ENCODE measurements around the gene SVIL. TPM values are rescaled to one million over a fixed set of nuclear protein-coding genes. Genes with fewer than 3 reads are reported as not detected.
"Not testable (repeated sequence)": the region's sequence is repeated elsewhere in the genome, so short reads cannot be mapped to it uniquely, and the experiment has no call there.

The SVIL gene
- total and polyA plus RNA-seq, 4 donors: 30.2 to 119 (median 56.7) TPM

DNA sequence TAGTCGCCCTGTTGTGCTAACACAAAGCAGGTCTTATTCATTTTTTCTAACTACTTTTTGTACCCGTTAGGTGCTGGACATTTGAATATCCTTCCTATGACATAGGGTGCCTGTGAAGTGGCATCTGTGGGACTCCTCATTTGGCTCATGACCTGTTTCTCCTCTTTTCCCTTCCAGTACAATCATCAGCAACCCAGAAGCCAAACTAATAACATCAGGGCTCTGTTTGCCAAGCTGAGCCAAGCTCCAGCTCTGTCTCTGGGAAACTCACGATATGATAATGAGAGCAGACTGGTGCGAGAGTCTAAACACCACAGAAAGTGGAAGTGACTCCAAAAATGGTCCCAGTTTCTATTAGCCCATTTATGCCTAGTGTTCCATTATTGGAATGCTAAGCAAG, 92.0 kb downstream of the SVIL start:
- peaks cover 2% of the 10 kb centered on the region for H3K36me3 ChIP-seq (ENCODE audit: control insufficient read depth, insufficient read depth, low read length)
- WGBS (ENCODE audit: insufficient coverage): 80% methylated on average over 1 of the region's 4 CpGs
- no peak overlapping the region for H3K27ac ChIP-seq (ENCODE audit: low read depth, low read length)
- no peaks in the 10 kb centered on the region for H3K27me3 ChIP-seq (ENCODE audit: control insufficient read depth, insufficient read depth, low read length)
- peaks cover 3% of the 10 kb centered on the region for H3K4me1 ChIP-seq (ENCODE audit: control insufficient read depth, insufficient read depth, low read length)
- DNase-seq (ENCODE audit: low read depth in 4 of 6, low spot score in 6 of 6): no peak
- H3K4me3 ChIP-seq (ENCODE audit: low read depth, low read length): no peak overlapping the region
- no peaks in the 10 kb centered on the region for H3K9me3 ChIP-seq (ENCODE audit: control insufficient read depth, insufficient read depth, low read length)

DNA sequence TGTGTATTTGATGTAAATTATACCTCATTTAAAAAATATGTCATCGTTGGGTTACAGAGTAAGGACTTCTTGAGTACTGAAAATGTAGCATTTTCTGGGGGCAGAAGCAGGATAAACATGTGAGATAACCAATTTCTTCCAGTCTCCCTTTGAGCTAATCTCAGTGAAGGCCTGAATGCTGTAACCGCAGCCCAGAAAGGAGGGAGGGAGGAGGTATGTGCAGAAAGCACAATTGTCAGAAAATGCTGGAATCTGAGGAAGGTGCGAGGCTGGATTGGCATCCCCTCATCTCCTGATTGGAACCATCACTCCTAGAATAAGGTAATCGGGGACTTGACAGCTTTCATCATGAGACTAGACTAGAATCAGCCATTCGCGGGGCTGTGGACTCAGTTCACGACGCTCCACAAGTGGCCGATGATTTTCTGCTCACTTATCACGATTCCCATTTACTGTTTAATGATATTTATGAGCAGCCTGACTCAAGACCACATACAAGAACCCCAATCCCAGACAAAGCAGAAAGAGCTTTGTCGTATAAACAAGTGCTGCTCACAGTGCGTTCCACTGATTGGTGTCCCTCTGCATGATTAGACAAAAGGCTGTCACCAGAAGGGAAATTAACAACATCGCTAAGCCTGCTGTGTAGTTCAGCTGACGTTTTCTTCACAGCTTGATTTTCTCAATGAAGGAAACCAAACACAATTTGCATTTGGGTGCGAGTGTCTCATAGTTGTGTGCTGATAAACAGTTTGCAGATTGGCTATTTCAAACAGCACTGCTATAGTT, 93.2 kb downstream of the SVIL start:
- Histone ChIP-seq H3K27ac (ENCODE audit: low read depth, low read length) (no peak overlapping the region), H3K4me3 (ENCODE audit: low read depth, low read length) (no peak overlapping the region)
- WGBS (ENCODE audit: insufficient coverage): 27% methylated on average over 3 of the region's 15 CpGs

DNA sequence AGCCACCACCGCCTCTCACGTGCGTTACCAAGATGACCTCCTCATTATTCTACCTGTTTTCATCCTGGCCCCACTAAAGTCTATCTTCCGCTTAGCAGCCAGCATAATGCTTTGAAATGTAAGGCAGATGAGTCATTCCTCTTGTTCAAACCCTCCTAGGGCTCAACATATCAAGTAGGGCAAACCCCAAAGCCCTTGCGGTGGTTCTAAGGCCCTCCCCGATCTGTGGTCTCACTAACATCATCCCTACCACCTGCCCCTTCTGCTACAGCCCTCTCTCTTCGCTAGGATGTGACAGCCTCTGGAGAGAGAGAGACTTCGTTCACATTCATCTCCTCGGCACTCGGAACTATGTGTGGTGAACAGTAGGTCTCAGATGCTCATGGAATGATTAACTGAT, 94.8 kb downstream of the SVIL start:
- no peaks in the 10 kb centered on the region for H3K27me3 ChIP-seq (ENCODE audit: control insufficient read depth, insufficient read depth, low read length)
- peaks cover 2% of the 10 kb centered on the region for H3K36me3 ChIP-seq (ENCODE audit: control insufficient read depth, insufficient read depth, low read length)
- 90% methylated on average over 5 of the region's 10 CpGs for WGBS (ENCODE audit: insufficient coverage)
- peaks cover 12% of the 10 kb centered on the region for H3K4me1 ChIP-seq (ENCODE audit: control insufficient read depth, insufficient read depth, low read length)
- no peak overlapping the region for H3K27ac ChIP-seq (ENCODE audit: low read depth, low read length)
- DNase-seq (ENCODE audit: low read depth in 4 of 6, low spot score in 6 of 6): no peak
- no peak overlapping the region for H3K4me3 ChIP-seq (ENCODE audit: low read depth, low read length)
- H3K9me3 ChIP-seq (ENCODE audit: control insufficient read depth, insufficient read depth, low read length): no peaks in the 10 kb centered on the region

More for the DNA sequence above, 93.2 kb downstream of the SVIL start:
- H3K9me3 ChIP-seq (ENCODE audit: control insufficient read depth, insufficient read depth, low read length): no peaks in the 10 kb centered on the region
- peaks cover 3% of the 10 kb centered on the region for H3K4me1 ChIP-seq (ENCODE audit: control insufficient read depth, insufficient read depth, low read length)
- peak in 2 of 6 donors; percentile 53 to 83 for DNase-seq (ENCODE audit: low read depth in 4 of 6, low spot score in 6 of 6)
- H3K36me3 ChIP-seq (ENCODE audit: control insufficient read depth, insufficient read depth, low read length): peaks cover 2% of the 10 kb centered on the region
- H3K27me3 ChIP-seq (ENCODE audit: control insufficient read depth, insufficient read depth, low read length): no peaks in the 10 kb centered on the region

DNA sequence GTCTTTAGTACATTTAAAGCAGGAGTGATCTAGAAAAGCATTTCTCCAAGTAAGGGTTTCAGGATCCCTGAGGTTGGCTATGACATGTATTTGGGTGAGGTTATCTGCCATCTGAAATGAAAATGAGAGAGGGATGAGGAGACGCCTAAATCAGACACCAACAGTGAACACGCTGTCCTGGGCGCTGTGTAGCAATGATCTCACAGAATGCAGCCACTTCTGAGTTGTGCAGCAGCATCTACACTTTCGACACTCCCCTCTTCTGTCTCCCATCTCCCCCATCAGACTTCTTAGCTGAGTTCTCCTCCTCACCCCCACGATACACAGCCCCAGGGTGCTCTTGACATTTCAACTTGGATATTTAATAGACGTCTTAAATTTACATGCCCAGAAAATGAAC, 95.4 kb downstream of the SVIL start:
- Histone ChIP-seq H3K4me3 (ENCODE audit: low read depth, low read length) (no peak overlapping the region), H3K9me3 (ENCODE audit: control insufficient read depth, insufficient read depth, low read length) (no peaks in the 10 kb centered on the region), H3K27me3 (ENCODE audit: control insufficient read depth, insufficient read depth, low read length) (no peaks in the 10 kb centered on the region), H3K4me1 (ENCODE audit: control insufficient read depth, insufficient read depth, low read length) (peaks cover 12% of the 10 kb centered on the region), H3K27ac (ENCODE audit: low read depth, low read length) (no peak overlapping the region), H3K36me3 (ENCODE audit: control insufficient read depth, insufficient read depth, low read length) (peaks cover 2% of the 10 kb centered on the region)
- DNase-seq (ENCODE audit: low read depth in 4 of 6, low spot score in 6 of 6): no peak
- WGBS (ENCODE audit: insufficient coverage): 88% methylated on average over 3 of the region's 6 CpGs

DNA sequence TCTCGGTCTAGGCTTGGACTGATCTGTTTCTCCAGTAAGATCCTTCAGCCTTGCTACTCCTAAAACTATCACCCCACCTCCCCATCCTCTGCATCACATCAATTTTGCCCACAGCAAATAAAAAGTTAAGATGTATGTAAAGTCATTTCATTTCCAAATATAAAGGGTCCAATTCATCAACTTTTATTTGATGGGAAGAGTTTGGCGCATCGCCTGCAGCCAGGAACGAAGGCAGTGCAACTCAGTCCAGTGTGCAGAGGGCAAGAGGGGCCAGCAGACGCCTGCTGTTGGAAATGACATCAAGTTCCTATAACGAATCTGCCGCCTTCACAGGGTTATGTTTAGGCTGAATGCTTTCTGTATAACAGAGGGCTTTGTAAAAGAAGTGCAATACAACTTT, 97.0 kb downstream of the SVIL start:
- DNase-seq (ENCODE audit: low read depth in 4 of 6, low spot score in 6 of 6): no peak
- H3K9me3 ChIP-seq (ENCODE audit: control insufficient read depth, insufficient read depth, low read length): no peaks in the 10 kb centered on the region
- peaks cover 2% of the 10 kb centered on the region for H3K36me3 ChIP-seq (ENCODE audit: control insufficient read depth, insufficient read depth, low read length)
- no peak overlapping the region for H3K27ac ChIP-seq (ENCODE audit: low read depth, low read length)
- H3K4me3 ChIP-seq (ENCODE audit: low read depth, low read length): no peak overlapping the region
- H3K4me1 ChIP-seq (ENCODE audit: control insufficient read depth, insufficient read depth, low read length): peaks cover 12% of the 10 kb centered on the region
- H3K27me3 ChIP-seq (ENCODE audit: control insufficient read depth, insufficient read depth, low read length): no peaks in the 10 kb centered on the region
- 68% methylated on average over 5 of the region's 7 CpGs for WGBS (ENCODE audit: insufficient coverage)

DNA sequence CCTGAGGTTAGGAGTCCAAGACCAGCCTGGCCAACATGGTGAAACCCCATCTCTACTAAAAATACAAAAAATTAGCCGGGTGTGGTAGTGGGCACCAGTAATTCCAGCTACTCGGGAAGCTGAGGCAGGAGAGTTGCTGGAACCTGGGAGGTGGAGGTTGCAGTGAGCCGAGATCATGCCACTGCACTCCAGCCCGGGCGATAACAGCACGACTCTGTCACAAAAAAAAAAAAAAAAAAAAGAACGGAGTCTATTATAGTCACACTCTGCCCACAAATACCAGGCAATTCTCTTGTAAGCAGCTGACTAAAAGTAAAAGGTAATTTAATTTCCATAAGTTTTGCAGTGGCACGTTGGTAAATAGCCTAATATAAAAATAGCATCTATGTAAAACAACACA, 98.1 kb downstream of the SVIL start:
- H3K27me3 ChIP-seq (ENCODE audit: control insufficient read depth, insufficient read depth, low read length); H3K36me3 ChIP-seq (ENCODE audit: control insufficient read depth, insufficient read depth, low read length); H3K9me3 ChIP-seq (ENCODE audit: control insufficient read depth, insufficient read depth, low read length); H3K27ac ChIP-seq (ENCODE audit: low read depth, low read length); DNase-seq (ENCODE audit: low read depth in 4 of 6, low spot score in 6 of 6); H3K4me3 ChIP-seq (ENCODE audit: low read depth, low read length): not testable (repeated sequence)
- H3K4me1 ChIP-seq (ENCODE audit: control insufficient read depth, insufficient read depth, low read length): peaks cover 12% of the 10 kb centered on the region
- WGBS (ENCODE audit: insufficient coverage): no CpG with 5 or more reads among the region's 8 CpGs

DNA sequence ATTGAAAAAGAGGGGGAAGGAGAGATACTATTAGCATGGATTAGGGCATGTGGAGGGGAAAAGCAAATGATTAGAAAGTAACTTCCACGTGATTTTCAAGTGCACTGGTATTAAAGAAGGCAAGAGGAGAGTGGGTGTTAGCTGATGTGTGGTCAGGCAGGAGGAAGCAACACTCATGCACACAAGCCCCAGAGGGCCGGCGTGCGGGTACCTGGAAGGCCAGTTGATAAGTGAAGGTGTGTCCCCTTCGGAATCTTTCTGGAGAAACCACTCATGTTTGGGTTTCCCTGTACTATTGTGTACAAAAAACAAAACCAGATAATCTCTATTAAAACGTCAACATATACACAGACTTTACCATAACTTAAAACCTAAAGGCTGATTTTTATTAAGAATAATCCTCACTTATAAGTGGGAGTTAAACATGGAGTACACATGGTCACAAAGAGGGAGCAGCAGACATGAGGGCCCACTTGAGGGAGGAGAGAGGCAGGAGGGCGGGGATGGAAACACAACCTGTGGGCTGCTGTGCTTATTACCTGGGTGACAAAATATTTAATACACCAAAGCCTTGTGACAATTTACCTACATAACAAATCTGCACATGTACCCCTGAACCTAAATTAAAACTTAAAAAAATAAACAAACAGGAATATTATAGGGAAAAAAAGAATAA, 98.9 kb downstream of the SVIL start:
- no peak for DNase-seq (ENCODE audit: low read depth in 4 of 6, low spot score in 6 of 6)
- Histone ChIP-seq H3K27ac (ENCODE audit: low read depth, low read length) (peak overlapping the region; percentile 75), H3K4me1 (ENCODE audit: control insufficient read depth, insufficient read depth, low read length) (peaks cover 9% of the 10 kb centered on the region), H3K36me3 (ENCODE audit: control insufficient read depth, insufficient read depth, low read length) (peaks cover 6% of the 10 kb centered on the region), H3K9me3 (ENCODE audit: control insufficient read depth, insufficient read depth, low read length) (no peaks in the 10 kb centered on the region), H3K27me3 (ENCODE audit: control insufficient read depth, insufficient read depth, low read length) (no peaks in the 10 kb centered on the region), H3K4me3 (ENCODE audit: low read depth, low read length) (no peak overlapping the region)
- 27% methylated on average over 1 of the region's 7 CpGs for WGBS (ENCODE audit: insufficient coverage)

DNA sequence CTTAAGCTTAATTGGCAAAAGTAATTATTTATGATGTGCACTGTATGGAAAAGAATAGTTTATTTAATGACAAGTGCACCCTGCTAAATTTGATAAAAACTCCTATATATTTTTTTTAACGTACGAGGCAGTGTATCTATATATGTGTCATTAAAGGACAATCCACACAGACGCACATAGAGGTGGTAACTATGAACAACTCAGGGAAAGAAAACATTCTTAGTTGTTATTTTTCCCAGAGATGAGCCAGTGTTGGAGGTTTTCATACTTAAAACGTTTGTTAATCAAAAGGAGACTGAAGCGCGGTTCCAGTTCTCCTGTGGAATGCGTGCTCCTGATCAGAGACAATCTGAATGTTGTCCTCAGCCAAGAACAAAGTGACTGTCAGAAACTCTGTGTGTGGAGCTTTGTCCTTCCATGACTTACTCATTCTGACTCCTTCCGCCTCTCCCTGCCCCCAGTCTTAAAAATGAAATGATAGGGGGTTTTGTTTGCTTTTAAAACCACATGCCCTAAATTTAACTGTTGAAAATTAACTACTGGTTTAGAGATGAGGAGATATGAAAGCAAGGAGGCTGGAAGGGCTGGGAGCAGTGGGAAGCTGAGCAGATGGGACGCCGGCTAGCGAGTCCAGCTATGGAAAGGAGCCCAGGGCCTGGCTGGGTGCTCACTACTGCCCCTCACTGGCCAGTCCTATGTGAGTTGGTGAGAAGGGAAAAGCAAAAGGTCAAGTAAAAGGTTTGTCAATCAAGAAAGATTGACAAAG, 99.6 kb downstream of the SVIL start:
- Histone ChIP-seq H3K4me1 (ENCODE audit: control insufficient read depth, insufficient read depth, low read length) (peaks cover 9% of the 10 kb centered on the region), H3K9me3 (ENCODE audit: control insufficient read depth, insufficient read depth, low read length) (no peaks in the 10 kb centered on the region), H3K27ac (ENCODE audit: low read depth, low read length) (peak overlapping the region; percentile 75), H3K4me3 (ENCODE audit: low read depth, low read length) (no peak overlapping the region), H3K36me3 (ENCODE audit: control insufficient read depth, insufficient read depth, low read length) (peaks cover 6% of the 10 kb centered on the region), H3K27me3 (ENCODE audit: control insufficient read depth, insufficient read depth, low read length) (no peaks in the 10 kb centered on the region)
- peak in 2 of 6 donors; percentile 27 to 50 for DNase-seq (ENCODE audit: low read depth in 4 of 6, low spot score in 6 of 6)
- WGBS (ENCODE audit: insufficient coverage): 54% methylated on average over 4 of the region's 11 CpGs

DNA sequence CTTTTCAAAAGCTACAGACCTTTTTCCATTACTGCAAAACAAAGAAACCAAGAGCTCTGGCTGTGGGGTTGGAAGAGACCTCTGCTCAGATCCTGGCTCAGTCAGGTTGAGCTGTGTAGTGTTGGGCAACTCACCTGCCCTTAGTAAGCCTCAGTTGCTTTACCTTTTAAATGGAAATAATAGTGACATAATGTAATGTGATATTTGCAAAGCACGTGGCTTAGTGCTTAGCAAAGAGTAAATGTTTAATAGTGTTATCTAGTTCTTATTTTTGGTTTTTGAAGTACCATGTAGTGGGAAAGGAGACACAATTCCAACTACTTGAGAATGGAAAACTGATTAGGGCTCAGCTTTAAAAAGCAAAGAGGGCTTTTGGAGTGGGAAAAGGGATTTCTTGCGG, 100.2 kb downstream of the SVIL start:
- Histone ChIP-seq H3K27me3 (ENCODE audit: control insufficient read depth, insufficient read depth, low read length) (no peaks in the 10 kb centered on the region), H3K4me3 (ENCODE audit: low read depth, low read length) (no peak overlapping the region), H3K27ac (ENCODE audit: low read depth, low read length) (no peak overlapping the region), H3K4me1 (ENCODE audit: control insufficient read depth, insufficient read depth, low read length) (peaks cover 9% of the 10 kb centered on the region), H3K36me3 (ENCODE audit: control insufficient read depth, insufficient read depth, low read length) (peaks cover 6% of the 10 kb centered on the region), H3K9me3 (ENCODE audit: control insufficient read depth, insufficient read depth, low read length) (no peaks in the 10 kb centered on the region)
- no peak for DNase-seq (ENCODE audit: low read depth in 4 of 6, low spot score in 6 of 6)
- WGBS (ENCODE audit: insufficient coverage): 100% methylated on average over 1 of the region's 2 CpGs

All from spinal cord (tissue), 10 donors.